Thoracic aorta (tissue), 2 donors: ENCODE data around the gene PJVK. TPM values are rescaled to one million over a fixed set of nuclear protein-coding genes. Genes with fewer than 3 reads are reported as not detected.

ENCODE experiments used
- ATAC-seq: fragments of 150-250 bp; one replicate; pipeline ENCODE4 v1.8.0; 2017; ENCODE audit warnings: low read depth; ENCODE audit not compliant: insufficient number of reproducible peaks, low FRiP score
- DNase-seq: peaks from one replicate; pipeline ENCODE4 v3.0.0-alpha.2; 2020; ENCODE audit warnings: low spot score
- H3K27ac ChIP-seq, 2 donors: fragments of 200-600 bp; sonication (generic); 1 replicate in 1 of 2; 2 replicates in 1 of 2; pipeline ENCODE4 v1.5.1; 2016; ENCODE audit warnings: mild to moderate bottlenecking in 2 of 2, moderate library complexity in 2 of 2
- H3K27me3 ChIP-seq: fragments of 200-600 bp; sonication (generic); replicated peaks from 2 replicates; pipeline ENCODE4 v1.6.0; 2016; ENCODE audit warnings: mild to moderate bottlenecking; ENCODE audit not compliant: insufficient read depth
- H3K36me3 ChIP-seq: fragments of 200-600 bp; sonication (generic); one replicate; pipeline ENCODE4 v1.5.1; 2016
- H3K4me1 ChIP-seq, 2 donors: fragments of 200-600 bp; sonication (generic); 1 replicate in 1 of 2; 2 replicates in 1 of 2; pipeline versions ENCODE4 v1.5.1 to v1.6.0; 2016; ENCODE audit warnings: low read depth in 2 of 2, mild to moderate bottlenecking in 1 of 2; ENCODE audit not compliant: control insufficient read depth in 1 of 2
- H3K4me3 ChIP-seq: fragments of 200-600 bp; sonication (generic); 2 replicates; pipeline ENCODE4 v1.5.1; 2016; ENCODE audit warnings: mild to moderate bottlenecking
- H3K9me3 ChIP-seq: fragments of 200-600 bp; sonication (generic); 2 replicates; pipeline ENCODE4 v1.5.1; 2016
- total RNA-seq, 2 donors: library from RNA; depleted of rRNA; stranded (reverse); fragments of >200 nt; gene quantifications; one replicate each; pipeline versions ENCODE4 v1.1.0 to v1.2.3, GENCODE V29; 2016
- TF ChIP-seq, protein P1 (sequence below): fragments of 200-600 bp; sonication (generic); IDR thresholded peaks from one replicate; pipeline ENCODE4 v1.5.1; 2019; ENCODE audit warnings: antibody characterized with exemption

PJVK gene
- total RNA-seq, 2 donors from 2014 or later: 1.8 TPM

GRCh38 chr2:178477443-178478129 is 26.4 kb downstream of the PJVK start:
- H3K4me1 ChIP-seq: peaks cover 30 to 42% of the 10 kb centered on the region in 2 donors
- no peaks in the 10 kb centered on the region for H3K36me3 ChIP-seq

GRCh38 chr2:178478130-178478438 is 26.9 kb downstream of the PJVK start:
- H3K9me3 ChIP-seq: no peaks in the 10 kb centered on the region
- H3K4me1 ChIP-seq: peaks cover 35 to 47% of the 10 kb centered on the region in 2 donors
- no peaks in the 10 kb centered on the region for H3K27me3 ChIP-seq
- H3K36me3 ChIP-seq: no peaks in the 10 kb centered on the region
- no peak for ATAC-seq
- no peak for DNase-seq
- TF ChIP-seq, protein P1, sequence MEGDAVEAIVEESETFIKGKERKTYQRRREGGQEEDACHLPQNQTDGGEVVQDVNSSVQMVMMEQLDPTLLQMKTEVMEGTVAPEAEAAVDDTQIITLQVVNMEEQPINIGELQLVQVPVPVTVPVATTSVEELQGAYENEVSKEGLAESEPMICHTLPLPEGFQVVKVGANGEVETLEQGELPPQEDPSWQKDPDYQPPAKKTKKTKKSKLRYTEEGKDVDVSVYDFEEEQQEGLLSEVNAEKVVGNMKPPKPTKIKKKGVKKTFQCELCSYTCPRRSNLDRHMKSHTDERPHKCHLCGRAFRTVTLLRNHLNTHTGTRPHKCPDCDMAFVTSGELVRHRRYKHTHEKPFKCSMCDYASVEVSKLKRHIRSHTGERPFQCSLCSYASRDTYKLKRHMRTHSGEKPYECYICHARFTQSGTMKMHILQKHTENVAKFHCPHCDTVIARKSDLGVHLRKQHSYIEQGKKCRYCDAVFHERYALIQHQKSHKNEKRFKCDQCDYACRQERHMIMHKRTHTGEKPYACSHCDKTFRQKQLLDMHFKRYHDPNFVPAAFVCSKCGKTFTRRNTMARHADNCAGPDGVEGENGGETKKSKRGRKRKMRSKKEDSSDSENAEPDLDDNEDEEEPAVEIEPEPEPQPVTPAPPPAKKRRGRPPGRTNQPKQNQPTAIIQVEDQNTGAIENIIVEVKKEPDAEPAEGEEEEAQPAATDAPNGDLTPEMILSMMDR: no peak
- H3K27ac ChIP-seq: peak overlapping the region; percentile 93 to 98
- H3K4me3 ChIP-seq: peak overlapping the region; percentile 83

More at GRCh38 chr2:178477443-178478129, 26.4 kb downstream of the PJVK start:
- Histone ChIP-seq H3K27ac (peak overlapping the region; percentile 93 to 98), H3K9me3 (no peaks in the 10 kb centered on the region), H3K4me3 (peak overlapping the region; percentile 83), H3K27me3 (no peaks in the 10 kb centered on the region)
- no peak for ATAC-seq
- TF ChIP-seq, protein P1: no peak
- no peak for DNase-seq

DNA sequence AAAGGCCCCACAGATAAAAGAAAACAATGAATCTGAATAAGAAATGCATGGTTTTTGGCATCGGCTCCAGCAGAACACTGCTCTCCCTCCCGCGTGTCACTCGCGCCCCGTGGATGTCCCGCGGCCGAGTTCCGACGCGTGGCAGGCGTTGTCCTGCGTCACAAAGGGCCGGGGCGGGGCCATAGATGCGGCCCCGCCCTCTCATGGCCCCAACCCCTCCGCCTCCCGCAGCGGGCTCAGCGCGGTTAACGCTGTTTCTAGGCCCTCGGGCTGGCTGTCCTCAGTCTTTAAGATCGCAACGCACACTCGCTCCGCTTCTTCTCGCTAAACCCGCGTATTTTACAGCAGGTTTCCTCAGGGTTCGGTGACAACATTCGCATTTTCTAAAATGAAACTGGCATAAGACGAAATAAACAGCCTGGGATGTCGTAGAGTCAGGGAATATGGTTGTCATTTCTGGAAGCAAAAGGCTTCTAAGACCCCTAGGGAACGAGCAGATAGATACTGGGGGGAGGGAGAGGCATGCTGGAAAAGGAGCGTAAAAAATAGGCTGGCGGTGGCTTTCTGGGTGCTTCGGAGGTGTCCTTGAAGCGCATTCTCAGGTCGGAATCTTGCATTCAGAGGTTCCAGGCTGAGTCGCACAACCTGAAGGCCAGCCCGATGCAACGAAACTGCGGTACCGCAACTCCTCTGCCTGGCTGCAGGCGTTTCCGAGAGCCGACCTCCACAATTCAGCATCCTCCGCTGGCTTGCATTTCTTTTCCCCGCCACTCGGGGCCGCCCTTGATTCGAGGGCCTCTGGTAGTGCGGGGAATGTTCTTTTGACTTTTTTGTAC is 27.5 kb downstream of the PJVK start, which contains the start of gene FKBP7:
Gene FKBP7 (minus strand): TSS at position 162 of the 836 bp plus-strand sequence. CDS start 101 bp downstream, at position 61.
- Histone ChIP-seq H3K9me3 (no peaks in the 10 kb centered on the region), H3K4me3 (peak within 1 kb of the TSS; percentile 83), H3K27me3 (no peaks in the 10 kb centered on the region), H3K27ac (peak within 1 kb of the TSS; percentile 93 to 98), H3K36me3 (no peaks in the 10 kb centered on the region), H3K4me1 (peaks cover 40 to 52% of the 10 kb centered on the region in 2 donors)
- DNase-seq (peak; percentile 41), ATAC-seq (peak; percentile 60)
- TF ChIP-seq, protein P1: peak; percentile 38

- Histone ChIP-seq H3K27ac (peak overlapping the region; percentile 93 to 98), H3K4me1 (peaks cover 41 to 58% of the 10 kb centered on the region in 2 donors), H3K4me3 (peak overlapping the region; percentile 83), H3K27me3 (no peaks in the 10 kb centered on the region), H3K9me3 (no peaks in the 10 kb centered on the region), H3K36me3 (no peaks in the 10 kb centered on the region)
- no peak for DNase-seq
- ATAC-seq: no peak
- TF ChIP-seq, protein P1: no peak
Measured at GRCh38 chr2:178479275-178479616, 28.1 kb downstream of the PJVK start.

GRCh38 chr2:178479758-178480226 is 28.6 kb downstream of the PJVK start:
- ATAC-seq (no peak), DNase-seq (no peak)
- no peaks in the 10 kb centered on the region for H3K27me3 ChIP-seq

More at GRCh38 chr2:178479758-178480226, 28.6 kb downstream of the PJVK start:
- H3K27ac ChIP-seq: peak overlapping the region; percentile 93 to 98
- TF ChIP-seq, protein P1: no peak
- peak overlapping the region; percentile 83 for H3K4me3 ChIP-seq
- H3K4me1 ChIP-seq: peaks cover 45 to 63% of the 10 kb centered on the region in 2 donors
- no peaks in the 10 kb centered on the region for H3K36me3 ChIP-seq
- no peaks in the 10 kb centered on the region for H3K9me3 ChIP-seq
